AG04450 (cell line): ENCODE measurements around the gene SMARCB1. TPM values are rescaled to one million over a fixed set of nuclear protein-coding genes. Genes with fewer than 3 reads are reported as not detected.

Source experiments
- CTCF ChIA-PET: fragments of 300-600, 350-600 bp; formaldehyde crosslinking; extraction: SDS; loops from one replicate; lab custom pipeline; 2022; ENCODE audit warnings: antibody characterized with exemption, inconsistent platforms; lab: Charles Lee
- POLR2A ChIA-PET: fragments of 350-600 bp; formaldehyde crosslinking; extraction: SDS; loops from one replicate; lab custom pipeline; 2021; ENCODE audit warnings: antibody characterized with exemption, inconsistent platforms; lab: Yijun Ruan, JAX
- DNase-seq: peaks from one replicate; pipeline ENCODE4 v3.0.0-alpha.2; 2011; ENCODE audit warnings: low read depth, low spot score
- H3K27ac ChIP-seq: one replicate; pipeline ENCODE4 v1.5.1; 2012; ENCODE audit warnings: low read depth, low read length, control low read depth
- H3K27me3 ChIP-seq: one replicate; pipeline ENCODE4 v1.6.0; 2012; ENCODE audit warnings: low read length; ENCODE audit not compliant: control insufficient read depth, insufficient read depth
- H3K4me3 ChIP-seq: 2 replicates; pipeline ENCODE4 v1.5.1; 2011; ENCODE audit warnings: mild to moderate bottlenecking, low read depth, low read length, control low read depth
- H3K9me3 ChIP-seq: 2 replicates; pipeline ENCODE4 v1.5.1; 2012; ENCODE audit warnings: low read length; ENCODE audit not compliant: control insufficient read depth, insufficient read depth
- CTCF ChIP-seq: IDR thresholded peaks from 2 replicates; pipeline ENCODE4 v1.5.1; 2011; ENCODE audit warnings: low read depth, low read length, control low read depth, inconsistent platforms
- polyA plus RNA-seq: library from polyadenylated mRNA; depleted of rRNA; stranded (reverse); fragments of >200 nt; gene quantifications from 2 replicates; pipeline ENCODE4 v1.2.3, GENCODE V29; 2011

SMARCB1 gene
- polyA plus RNA-seq, 1 experiment = 180 TPM

DNA sequence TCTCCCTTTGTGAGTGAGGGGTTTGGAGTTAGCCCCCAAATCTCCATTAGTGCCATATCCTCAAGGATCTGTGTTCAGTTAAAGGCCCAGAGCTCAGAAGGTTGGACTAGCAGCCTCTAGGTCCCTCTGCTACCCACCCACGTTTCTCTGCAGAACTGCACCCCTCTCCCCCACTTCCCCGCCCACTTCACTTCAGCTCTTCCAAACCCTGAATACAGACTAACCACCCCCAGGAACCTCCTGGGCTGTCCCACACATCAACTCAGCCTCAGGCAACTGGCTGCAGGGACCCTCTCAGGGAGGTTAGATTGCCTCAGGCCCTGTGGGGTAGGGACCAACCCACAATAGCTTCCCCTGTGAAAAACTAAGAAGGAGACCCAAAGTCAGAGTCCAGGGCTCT is 33.4 kb upstream of the SMARCB1 start:
- Histone ChIP-seq H3K27me3 (no peaks in the 10 kb centered on the region), H3K9me3 (no peaks in the 10 kb centered on the region; the same call in 1 of the 2 replicates), H3K27ac (no peak overlapping the region), H3K4me3 (no peak overlapping the region)
- ChIA-PET CTCF (interaction anchor here (0.6 to 2.0 kb wide), 2 partner anchors 14 to 17 kb away, joined by 4 to 6 read pairs; partner anchors contain the start of gene CHCHD10), POLR2A (no interaction called here)
- TF ChIP-seq CTCF = no peak
- no peak for DNase-seq

DNA sequence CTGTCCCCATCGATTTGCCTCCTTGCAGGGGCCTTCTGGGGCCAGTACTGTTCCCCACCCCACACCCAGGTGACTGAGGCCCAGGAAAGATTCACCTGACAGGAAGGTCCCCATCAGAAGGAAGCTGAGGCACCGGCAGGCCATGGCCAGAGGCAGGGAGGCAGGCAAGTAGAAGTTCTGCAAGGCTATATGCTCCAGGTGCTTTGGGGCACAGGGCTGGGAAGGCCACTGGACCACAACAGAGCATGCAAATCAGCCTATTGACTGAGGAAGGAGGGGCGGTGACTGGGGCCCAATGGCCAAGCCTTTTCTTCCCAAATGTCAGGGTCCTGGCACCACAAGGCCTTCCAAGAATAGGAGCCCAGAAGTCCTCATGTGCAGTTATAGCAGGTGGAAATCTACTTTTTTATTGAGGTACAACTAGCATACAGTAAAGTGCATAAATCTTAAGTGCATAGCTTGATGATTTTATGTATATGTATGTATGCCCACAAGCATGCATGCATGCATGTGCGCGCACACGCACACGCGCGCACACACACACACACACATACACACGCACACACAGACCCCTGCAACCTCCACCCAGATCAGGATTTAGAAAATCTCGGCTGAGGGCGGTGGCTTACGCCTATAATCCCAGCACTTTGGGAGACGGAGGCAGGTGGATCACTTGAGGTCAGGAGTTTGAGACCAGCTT is 32.4 kb upstream of the SMARCB1 start, which contains the start of gene VPREB3:
Gene VPREB3, minus strand, starts transcription at position 206 of the 700 bp plus-strand sequence. Its CDS starts 62 bp downstream, at position 144.
- ChIA-PET POLR2A (no interaction called here), CTCF (interaction anchor here (0.6 kb wide), 1 partner anchor 16 kb away, joined by 6 read pairs; no protein-coding TSS in a partner anchor)
- H3K4me3 ChIP-seq = no peak within 1 kb of the TSS
- no peak for TF ChIP-seq CTCF
- no peaks in the 10 kb centered on the region for H3K27me3 ChIP-seq
- no peaks in the 10 kb centered on the region; the same call in 1 of the 2 replicates for H3K9me3 ChIP-seq
- no peak within 1 kb of the TSS for H3K27ac ChIP-seq
- no peak for DNase-seq

DNA sequence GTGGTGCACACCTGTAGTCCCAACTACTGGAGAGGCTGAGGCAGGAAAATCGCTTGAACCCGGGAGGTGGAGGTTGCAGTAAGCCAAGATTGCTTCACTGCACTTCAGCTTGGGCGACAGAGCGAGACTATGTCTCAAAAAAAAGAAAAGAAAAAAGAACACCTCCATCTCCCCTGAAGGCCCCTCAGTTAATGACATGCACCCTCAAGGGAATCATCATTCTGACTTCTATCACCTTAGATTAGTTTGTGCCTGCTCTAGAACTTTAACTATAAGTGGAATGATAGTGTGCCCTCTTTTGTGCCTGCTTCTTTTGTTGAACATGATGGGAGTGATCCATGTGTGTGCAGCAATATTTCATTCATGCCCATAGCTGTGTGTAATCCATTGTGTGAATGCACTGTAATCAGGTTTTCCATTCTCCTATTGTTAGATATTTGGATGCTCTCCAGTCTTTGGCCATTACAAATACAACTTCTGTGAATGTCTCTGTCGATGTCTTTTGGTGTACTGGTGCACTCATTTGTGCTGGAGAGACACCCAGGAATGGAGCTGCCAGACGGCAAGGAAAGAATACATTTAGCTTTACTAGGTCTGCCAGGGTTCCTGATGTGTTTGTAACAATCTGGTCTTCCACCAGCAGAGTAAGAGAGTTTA is 31.7 kb upstream of the SMARCB1 start:
- Histone ChIP-seq H3K9me3 (no peaks in the 10 kb centered on the region; the same call in 1 of the 2 replicates), H3K4me3 (no peak overlapping the region), H3K27ac (no peak overlapping the region), H3K27me3 (no peaks in the 10 kb centered on the region)
- POLR2A ChIA-PET = no interaction called here
- CTCF ChIA-PET = interaction anchor here (0.8 kb wide), 1 partner anchor 16 kb away, joined by 3 read pairs; no protein-coding TSS in a partner anchor
- TF ChIP-seq CTCF = no peak
- no peak for DNase-seq

GRCh38 chr22:23755711-23756110 is 31.1 kb upstream of the SMARCB1 start:
- POLR2A ChIA-PET = no interaction called here
- Histone ChIP-seq H3K4me3 (no peak overlapping the region), H3K27me3 (no peaks in the 10 kb centered on the region), H3K9me3 (no peaks in the 10 kb centered on the region; the same call in 1 of the 2 replicates), H3K27ac (no peak overlapping the region)
- DNase-seq = no peak
- TF ChIP-seq CTCF = no peak
- CTCF ChIA-PET = interaction anchor here (0.8 kb wide), 1 partner anchor 16 kb away, joined by 3 read pairs; no protein-coding TSS in a partner anchor
